ENCODE results near the gene TRPM3. TPM values are rescaled to one million over a fixed set of nuclear protein-coding genes. Genes with fewer than 3 reads are reported as not detected.

Gene TRPM3
- total and polyA plus RNA-seq, 2 of the 8 experiments (the other 6 are each of a cell fraction or from before 2014, with no cell fraction given), result 2.4 to 10.9 TPM

GRCh38 chr9:71146511-71146910 is 25.1 kb upstream of the TRPM3 start:
- Histone ChIP-seq H3K4me2 (ENCODE audit: insufficient read depth in 1 of 2, low read depth in 2 of 2, low read length in 2 of 2) (no peak overlapping the region), H3K4me3 (ENCODE audit: extremely low read depth in 1 of 4, insufficient read depth in 2 of 4, low read depth in 3 of 4, low read length in 4 of 4) (no peak overlapping the region), H3K18ac (ENCODE audit: extremely low read depth, low read length) (no peak overlapping the region), H3K79me2 (ENCODE audit: control insufficient read depth in 1 of 2, insufficient read depth in 2 of 2, low read length in 2 of 2) (no peaks in the 10 kb centered on the region), H2BK15ac (ENCODE audit: low read length) (no peak overlapping the region), H2BK5ac (ENCODE audit: low read depth, low read length) (no peak overlapping the region), H3K14ac (ENCODE audit: insufficient read length) (no peak overlapping the region), H3K36me3 (ENCODE audit: control insufficient read depth in 2 of 4, insufficient read depth in 4 of 4, low read length in 3 of 4) (peaks cover 0 to 2% (median 0%) of the 10 kb centered on the region in 4 experiments; a peak in 1 of 8 replicates), H3K56ac (replicated peaks; ENCODE audit: insufficient read length, low read depth, low read length) (no peak overlapping the region), H3K23me2 (ENCODE audit: low read depth, low read length) (no peaks in the 10 kb centered on the region), H3K9ac (replicated peaks in 1 of 4; ENCODE audit: extremely low read depth in 1 of 4, low read depth in 3 of 4, low read length in 3 of 4) (no peak overlapping the region), H4K20me1 (replicated peaks in 1 of 2; ENCODE audit: control insufficient read depth in 1 of 2, insufficient read depth in 2 of 2, low read length in 2 of 2) (no peaks in the 10 kb centered on the region), H3K9me3 (ENCODE audit: insufficient read depth in 2 of 2, low read depth in 1 of 2, low read length in 1 of 2) (peaks cover 0 to 4% of the 10 kb centered on the region in 2 experiments; a peak in 1 of 4 replicates), H3K23ac (ENCODE audit: insufficient read length) (no peak overlapping the region), H4K5ac (ENCODE audit: insufficient read length, low read depth, low read length) (no peak overlapping the region), H3K4me1 (replicated peaks in 1 of 4; ENCODE audit: control insufficient read depth in 3 of 4, insufficient read depth in 4 of 4, low read length in 3 of 4) (no peaks in the 10 kb centered on the region), H4K8ac (ENCODE audit: extremely low read depth, insufficient read depth, low read length) (no peak overlapping the region), H2BK20ac (ENCODE audit: low read length) (no peak overlapping the region), H2AK5ac (ENCODE audit: low read depth, low read length) (no peak overlapping the region), H3K79me1 (ENCODE audit: low read depth, low read length) (no peaks in the 10 kb centered on the region), H3K27me3 (replicated peaks in 1 of 4; ENCODE audit: control insufficient read depth in 3 of 4, extremely low read depth in 1 of 4, insufficient read depth in 3 of 4, low read length in 3 of 4) (no peaks in the 10 kb centered on the region), H2AFZ (ENCODE audit: low read length) (no peak overlapping the region), H3K4ac (replicated peaks; ENCODE audit: insufficient read length, low read depth, low read length) (no peak overlapping the region), H4K91ac (replicated peaks; ENCODE audit: insufficient read length, low read length) (no peak overlapping the region), H2BK120ac (replicated peaks; ENCODE audit: low read depth, low read length) (no peak overlapping the region), H2BK12ac (ENCODE audit: low read depth, low read length) (no peak overlapping the region), H3K27ac (ENCODE audit: low read depth, low read length) (no peak overlapping the region)
- ChIA-PET POLR2A (ENCODE audit: partially characterized antibody) (no interaction called here), CTCF (ENCODE audit: partially characterized antibody) (interaction anchor here (1.2 to 1.3 kb wide), 2 partner anchors 10 to 77 kb away, joined by 3 to 4 read pairs; no protein-coding TSS in a partner anchor)
- 89% methylated on average over 1 of the region's 1 CpG; no CpG with 5 or more reads in 1 of the 2 experiments for WGBS, 2 experiments (ENCODE audit: extremely low coverage in 1 of 2, insufficient coverage in 1 of 2, insufficient read length in 1 of 2, insufficient replicate concordance in 2 of 2, low coverage in 1 of 2, low lambda C conversion rate in 2 of 2, missing lambda C conversion rate in 1 of 2)
- FAIRE-seq (no peak), DNase-seq (ENCODE audit: low read depth in 1 of 2, low spot score in 2 of 2) (no peak)
- TF ChIP-seq NRF1 (IDR thresholded peaks at IDR 0.05; ENCODE audit: low read depth, low read length) (no peak), GTF2F1 (IDR thresholded peaks at IDR 0.05; ENCODE audit: borderline replicate concordance, low read depth, low read length) (no peak), SIRT6 (IDR thresholded peaks at IDR 0.05; ENCODE audit: low read length) (no peak), GABPA (IDR thresholded peaks at IDR 0.05; ENCODE audit: borderline replicate concordance, insufficient read depth, low read length) (no peak), CHD2 (IDR thresholded peaks at IDR 0.05; ENCODE audit: low read length) (no peak), ZNF274 (IDR thresholded peaks at IDR 0.05; ENCODE audit: borderline replicate concordance, extremely low read depth, low read length) (no peak), RXRA (IDR thresholded peaks at IDR 0.05; ENCODE audit: insufficient read depth, low read depth, low read length) (no peak), FOSL1 (IDR thresholded peaks at IDR 0.05; ENCODE audit: insufficient read depth, low read depth, low read length) (no peak), HDAC6 (IDR thresholded peaks at IDR 0.05; ENCODE audit: low read depth, low read length) (no peak)

All from H1 (cell line).